ENCODE data around the gene RGS12.

GRCh38 chr4:3287972-3288570, 4.8 kb upstream of the RGS12 start:
- TF ChIP-seq CTCF (conservative IDR thresholded peaks at IDR 0.05) (no peak), EZH2 (IDR thresholded peaks at IDR 0.05; ENCODE audit: low read depth) (no peak)

All from PC-9 (cell line).